Skeletal muscle satellite cell (primary cell): ENCODE data around the gene TCAP.
A peak's percentile ranks its signal among the peaks of the same experiment; 100 is the strongest.
"Not testable (repeated sequence)": the region's sequence is repeated elsewhere in the genome, so short reads cannot be mapped to it uniquely, and the experiment has no call there.

Experiments used
- H3K27me3 ChIP-seq: 2 replicates; pipeline ENCODE4 v1.7.0; 2013; ENCODE audit warnings: low read length; ENCODE audit not compliant: control insufficient read depth, insufficient read depth
- H3K36me3 ChIP-seq: 2 replicates; pipeline ENCODE4 v1.7.0; 2013; ENCODE audit warnings: mild to moderate bottlenecking, control low read depth, low read length; ENCODE audit not compliant: insufficient read depth
- H3K4me1 ChIP-seq: 2 replicates; pipeline ENCODE4 v1.7.0; 2013; ENCODE audit warnings: low read length; ENCODE audit not compliant: control insufficient read depth, insufficient read depth
- H3K4me2 ChIP-seq: 2 replicates; pipeline ENCODE4 v1.7.0; 2013; ENCODE audit warnings: mild to moderate bottlenecking, low read length
- H3K4me3 ChIP-seq: 2 replicates; pipeline ENCODE4 v1.7.0; 2013; ENCODE audit warnings: low read length
- H3K9ac ChIP-seq: 2 replicates; pipeline ENCODE4 v1.7.0; 2013; ENCODE audit warnings: mild to moderate bottlenecking, low read depth, low read length, moderate library complexity
- H3K9me3 ChIP-seq: replicated peaks from 2 replicates; pipeline ENCODE4 v1.7.0; 2013; ENCODE audit warnings: mild to moderate bottlenecking, control low read depth, low read length

TCAP gene

DNA sequence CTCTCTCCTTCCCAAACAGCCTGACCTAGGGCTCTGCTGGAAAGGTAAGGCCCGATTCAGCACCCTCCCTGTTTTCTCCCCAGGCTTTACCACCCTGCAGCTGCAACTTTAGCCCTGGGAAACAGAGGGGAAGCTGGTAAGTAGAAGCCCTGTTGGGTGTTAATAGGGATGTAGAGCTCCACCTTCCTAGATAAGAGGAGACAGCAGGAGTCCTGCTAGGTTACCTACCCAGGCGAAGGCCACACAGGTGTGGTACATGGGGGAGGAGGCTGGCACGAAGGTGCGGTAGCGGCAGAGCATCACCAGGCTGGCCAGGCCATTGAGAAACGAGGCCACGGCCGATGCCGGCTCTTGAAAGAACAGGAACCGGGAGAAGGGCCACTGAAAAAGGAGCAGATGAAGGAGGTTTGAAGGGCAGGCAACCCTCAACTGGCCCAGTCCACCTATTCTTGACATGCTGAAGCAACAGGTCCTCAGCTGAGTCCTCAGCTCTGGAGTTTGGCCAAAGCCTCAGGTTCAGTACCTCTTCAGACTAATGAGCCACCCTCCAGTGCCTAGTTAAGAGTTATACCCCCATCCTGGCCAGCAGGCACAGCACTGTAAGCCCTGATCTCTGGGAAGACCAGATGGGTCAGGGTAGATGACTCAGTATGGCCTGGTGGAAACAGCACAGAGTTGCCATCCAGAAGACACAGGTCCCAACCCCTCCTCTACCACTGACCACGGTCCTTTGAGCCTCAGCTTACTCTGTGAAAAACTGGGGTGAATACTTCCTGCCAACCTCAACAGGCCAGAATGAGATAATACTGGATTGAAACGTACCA lies 19.4 kb downstream of the TCAP start:
- H3K27me3 ChIP-seq: no peaks in the 10 kb centered on the region
- no peak overlapping the region for H3K4me3 ChIP-seq
- no peak overlapping the region for H3K4me2 ChIP-seq
- peaks cover 11% of the 10 kb centered on the region for H3K4me1 ChIP-seq
- peaks cover 2% of the 10 kb centered on the region for H3K36me3 ChIP-seq
- H3K9ac ChIP-seq: no peak overlapping the region
- H3K9me3 ChIP-seq: no peaks in the 10 kb centered on the region

GRCh38 chr17:39687101-39687545 lies 22.0 kb downstream of the TCAP start:
- Histone ChIP-seq H3K4me3 (peak overlapping the region; percentile 74), H3K36me3 (peaks cover 2% of the 10 kb centered on the region), H3K4me2 (peak overlapping the region; percentile 82), H3K27me3 (no peaks in the 10 kb centered on the region), H3K9me3 (no peaks in the 10 kb centered on the region), H3K4me1 (peaks cover 11% of the 10 kb centered on the region), H3K9ac (no peak overlapping the region)

DNA sequence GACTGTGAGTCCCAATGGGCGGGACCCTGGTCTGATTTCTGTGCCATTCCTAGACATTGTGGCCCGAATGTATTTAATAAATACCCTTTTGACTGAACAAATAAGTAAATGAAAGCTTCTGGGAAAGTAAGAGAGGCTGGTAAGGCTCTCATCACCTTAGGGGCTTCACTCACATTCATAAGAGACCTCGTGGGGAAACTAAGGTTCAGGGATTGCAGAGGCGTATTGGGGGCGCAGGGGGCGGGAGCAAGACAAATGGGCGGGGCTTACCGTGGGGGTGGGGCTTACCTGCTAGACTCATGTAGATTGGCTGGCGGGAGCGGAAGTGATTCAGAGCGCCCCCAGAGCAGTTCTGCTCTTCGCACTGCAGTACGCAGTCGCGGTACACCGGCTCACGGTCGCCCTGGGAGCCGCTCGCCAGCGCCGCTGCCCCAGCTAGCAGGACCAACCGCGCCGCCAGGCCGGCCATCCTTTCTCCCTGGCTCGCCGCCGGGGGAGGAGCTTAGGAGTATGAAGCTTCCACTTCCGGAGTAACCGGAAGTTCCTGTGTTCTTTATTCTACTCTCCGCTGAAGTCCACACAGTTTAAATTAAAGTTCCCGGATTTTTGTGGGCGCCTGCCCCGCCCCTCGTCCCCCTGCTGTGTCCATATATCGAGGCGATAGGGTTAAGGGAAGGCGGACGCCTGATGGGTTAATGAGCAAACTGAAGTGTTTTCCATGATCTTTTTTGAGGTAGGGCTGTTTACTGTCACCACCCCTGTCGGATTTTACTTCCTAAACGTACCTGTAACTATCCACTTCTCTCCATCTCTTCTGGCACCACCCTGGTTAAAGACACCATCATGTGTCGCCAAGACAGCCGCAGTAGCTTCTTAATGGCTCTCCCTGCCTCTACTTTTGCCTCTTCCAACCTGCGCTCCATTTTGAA lies 22.7 kb downstream of the TCAP start, which contains the start of gene PGAP3:
Gene PGAP3 (minus strand): TSS at position 512 of the 929 bp plus-strand sequence. CDS start 43 bp downstream, at position 469.
- no peaks in the 10 kb centered on the region for H3K9me3 ChIP-seq
- H3K4me3 ChIP-seq: peak within 1 kb of the TSS; percentile 74
- peak within 1 kb of the TSS; percentile 81 for H3K9ac ChIP-seq
- H3K36me3 ChIP-seq: peaks cover 2% of the 10 kb centered on the region
- H3K4me1 ChIP-seq: peaks cover 11% of the 10 kb centered on the region
- H3K27me3 ChIP-seq: no peaks in the 10 kb centered on the region
- peak within 1 kb of the TSS; percentile 82 for H3K4me2 ChIP-seq

DNA sequence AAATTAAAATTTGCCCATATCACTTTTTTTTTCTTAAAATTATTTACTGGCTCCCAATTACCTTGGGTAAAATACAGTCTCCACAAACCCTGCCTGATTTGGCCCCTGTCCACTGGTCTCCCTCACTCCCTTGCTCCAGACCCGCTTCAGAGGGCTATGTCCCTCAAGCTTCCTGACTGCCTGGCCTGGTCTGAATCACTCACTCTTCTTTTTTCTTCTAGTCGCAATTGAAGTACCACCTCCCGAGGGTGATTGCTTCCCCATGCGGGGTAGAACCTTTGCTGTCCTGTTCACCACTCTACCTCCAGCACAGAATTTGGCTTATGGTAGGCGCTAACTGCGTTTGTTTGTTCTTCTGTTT lies 23.3 kb downstream of the TCAP start:
- Histone ChIP-seq H3K4me1 (peaks cover 11% of the 10 kb centered on the region), H3K27me3 (no peaks in the 10 kb centered on the region), H3K9me3 (no peaks in the 10 kb centered on the region), H3K9ac (peak overlapping the region; percentile 81), H3K4me2 (peak overlapping the region; percentile 82), H3K4me3 (peak overlapping the region; percentile 74), H3K36me3 (peaks cover 2% of the 10 kb centered on the region)

- Histone ChIP-seq H3K4me2 (peak overlapping the region; percentile 82), H3K9me3 (no peaks in the 10 kb centered on the region), H3K36me3 (peaks cover 2% of the 10 kb centered on the region), H3K9ac (peak overlapping the region; percentile 81), H3K27me3 (no peaks in the 10 kb centered on the region), H3K4me3 (peak overlapping the region; percentile 74), H3K4me1 (peaks cover 11% of the 10 kb centered on the region)
Measured at GRCh38 chr17:39688945-39689344, 23.8 kb downstream of the TCAP start.

DNA sequence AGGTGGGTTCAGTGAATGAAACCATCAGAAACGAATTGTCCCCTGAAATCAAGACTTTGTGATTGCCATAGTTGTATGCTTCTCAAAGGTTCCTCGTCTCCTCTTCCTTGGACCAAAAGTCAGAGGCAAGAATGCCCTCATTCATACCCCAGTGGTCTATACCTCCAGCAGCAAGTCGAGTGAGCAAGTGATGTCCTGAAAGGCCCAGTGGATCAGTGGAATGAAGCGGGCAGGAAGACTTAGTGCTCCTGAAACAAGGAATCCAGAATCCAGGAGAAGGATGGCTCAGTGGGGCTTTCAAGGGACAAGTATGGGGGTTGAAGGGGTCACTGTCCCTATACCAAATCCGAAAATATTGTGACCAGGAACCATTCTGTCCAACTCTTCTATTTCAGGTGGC lies 29.4 kb downstream of the TCAP start:
- H3K4me1 ChIP-seq: peaks cover 4% of the 10 kb centered on the region
- H3K9me3 ChIP-seq: no peaks in the 10 kb centered on the region
- no peaks in the 10 kb centered on the region for H3K27me3 ChIP-seq
- H3K4me3 ChIP-seq: no peak overlapping the region
- H3K4me2 ChIP-seq: no peak overlapping the region
- no peaks in the 10 kb centered on the region for H3K36me3 ChIP-seq
- H3K9ac ChIP-seq: no peak overlapping the region

DNA sequence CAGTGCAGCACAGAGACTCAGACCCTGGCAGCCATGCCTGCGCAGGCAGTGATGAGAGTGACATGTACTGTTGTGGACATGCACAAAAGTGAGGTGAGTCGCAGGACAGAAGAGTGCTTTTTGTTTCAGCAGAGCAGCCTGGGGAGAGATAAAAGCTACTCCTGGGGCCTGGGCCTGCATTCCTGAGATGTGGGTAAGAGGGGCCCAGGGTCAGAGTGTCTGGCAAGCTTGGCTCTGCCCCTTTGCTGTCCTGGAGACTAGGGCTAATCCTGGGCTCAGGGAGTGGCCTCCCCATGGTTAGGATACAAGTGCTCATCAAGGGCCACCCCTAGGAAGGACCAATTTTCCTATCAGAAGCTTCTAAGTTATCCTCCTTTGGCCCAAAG lies 29.9 kb downstream of the TCAP start:
- no peaks in the 10 kb centered on the region for H3K27me3 ChIP-seq
- H3K4me3 ChIP-seq: no peak overlapping the region
- no peak overlapping the region for H3K9ac ChIP-seq
- peaks cover 4% of the 10 kb centered on the region for H3K4me1 ChIP-seq
- no peak overlapping the region for H3K4me2 ChIP-seq
- H3K9me3 ChIP-seq: no peaks in the 10 kb centered on the region
- H3K36me3 ChIP-seq: no peaks in the 10 kb centered on the region

- H3K36me3 ChIP-seq: no peaks in the 10 kb centered on the region
- no peak overlapping the region for H3K4me2 ChIP-seq
- H3K4me3 ChIP-seq: no peak overlapping the region
- no peaks in the 10 kb centered on the region for H3K27me3 ChIP-seq
- H3K9me3 ChIP-seq: no peaks in the 10 kb centered on the region
- peaks cover 12% of the 10 kb centered on the region for H3K4me1 ChIP-seq
- H3K9ac ChIP-seq: no peak overlapping the region
Measured at GRCh38 chr17:39696731-39697130, 31.6 kb downstream of the TCAP start.

DNA sequence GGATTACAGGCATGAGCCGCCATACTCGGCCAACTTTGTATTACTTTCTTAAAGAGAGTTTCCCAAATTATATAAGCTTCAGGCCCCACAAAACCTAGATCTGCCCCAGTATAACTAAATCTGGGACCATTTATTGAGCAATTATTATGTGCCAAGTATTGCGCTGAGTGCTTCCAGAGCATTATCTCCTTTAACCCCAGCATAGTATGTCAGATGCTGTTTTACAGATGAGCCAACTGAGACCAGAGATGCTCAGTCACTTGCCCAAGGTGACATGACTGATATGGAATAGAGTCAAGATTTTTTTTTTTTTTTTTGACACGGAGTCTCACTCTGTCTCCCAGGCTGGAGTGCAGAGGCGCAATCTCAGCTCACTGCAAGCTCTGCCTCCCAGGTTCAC lies 32.8 kb downstream of the TCAP start:
- no peaks in the 10 kb centered on the region for H3K27me3 ChIP-seq

GRCh38 chr17:39699157-39699817 lies 34.1 kb downstream of the TCAP start:
- not testable (repeated sequence) for H3K9me3 ChIP-seq, H3K36me3 ChIP-seq, H3K27me3 ChIP-seq
- Histone ChIP-seq H3K4me1 (peaks cover 13% of the 10 kb centered on the region), H3K9ac (peak overlapping the region; percentile 89), H3K4me2 (peak overlapping the region; percentile 99), H3K4me3 (peak overlapping the region; percentile 91)

More for the DNA sequence above, 32.8 kb downstream of the TCAP start:
- H3K4me3 ChIP-seq: no peak overlapping the region
- H3K36me3 ChIP-seq: no peaks in the 10 kb centered on the region
- no peaks in the 10 kb centered on the region for H3K9me3 ChIP-seq
- no peak overlapping the region for H3K9ac ChIP-seq
- no peak overlapping the region for H3K4me2 ChIP-seq
- peaks cover 13% of the 10 kb centered on the region for H3K4me1 ChIP-seq

GRCh38 chr17:39699818-39700147 lies 34.6 kb downstream of the TCAP start, which contains the start of gene ERBB2:
Gene ERBB2, plus strand, starts transcription at chr17:39700064. Its CDS starts 175 bp downstream, at chr17:39700239.
- peak within 1 kb of the TSS; percentile 91 for H3K4me3 ChIP-seq
- peaks cover 16% of the 10 kb centered on the region for H3K4me1 ChIP-seq
- H3K9me3 ChIP-seq: no peaks in the 10 kb centered on the region
- H3K27me3 ChIP-seq: no peaks in the 10 kb centered on the region
- peaks cover 5% of the 10 kb centered on the region for H3K36me3 ChIP-seq
- H3K9ac ChIP-seq: peak within 1 kb of the TSS; percentile 89
- H3K4me2 ChIP-seq: peak within 1 kb of the TSS; percentile 99
